NCI-H2107 treated with DMSO at 0.1 percent for 48 hours (cell line): ENCODE data around the gene CCR3.
"Not testable (repeated sequence)": the region's sequence is repeated elsewhere in the genome, so short reads cannot be mapped to it uniquely, and the experiment has no call there.

Experiments
- DNase-seq: peaks from one replicate; lab custom pipeline; 2025; ENCODE audit not compliant: unreplicated experiment; lab: John Stamatoyannopoulos, UW

CCR3 gene

DNA sequence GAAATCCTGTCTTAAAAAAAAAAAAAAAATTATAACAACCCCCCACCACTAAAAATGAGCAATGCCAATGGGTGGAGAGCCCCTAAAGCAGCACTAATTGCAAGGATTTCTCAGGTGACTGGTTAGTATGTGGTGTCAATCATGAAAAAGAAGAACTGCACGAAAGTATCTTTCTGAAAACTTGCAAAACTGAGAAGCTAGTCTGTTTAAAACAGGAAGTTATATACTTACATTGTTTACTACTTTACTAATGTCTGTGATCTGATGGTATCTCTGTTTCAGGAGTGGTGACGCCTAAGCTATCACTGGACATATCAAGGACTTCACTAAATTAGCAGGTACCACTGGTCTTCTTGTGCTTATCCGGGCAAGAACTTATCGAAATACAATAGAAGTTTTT, at the start of gene CCR3:
Gene CCR3, plus strand, starts transcription at position 341 of the 400 bp plus-strand sequence. CDS start 22,699 bp downstream, outside the sequence.
- DNase-seq: no peak

DNA sequence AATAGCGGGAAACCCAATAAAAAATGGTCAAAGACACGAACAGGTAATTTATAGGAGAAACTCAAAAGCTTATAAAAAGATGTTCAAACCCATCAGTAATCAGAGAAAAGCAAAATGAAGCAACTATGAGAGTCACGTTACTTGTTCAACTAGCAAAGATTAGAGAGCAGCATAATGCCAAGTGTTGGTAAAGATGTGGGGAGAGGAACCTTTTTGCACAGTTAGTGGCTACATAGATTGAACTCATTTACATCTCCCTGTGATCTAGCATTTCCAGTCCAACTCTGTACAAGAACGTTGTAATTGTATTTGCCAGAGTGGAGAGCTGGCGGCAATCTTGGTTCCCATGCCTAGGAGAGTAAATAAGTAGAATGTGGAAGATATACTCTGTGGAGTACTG, 49.3 kb upstream of the CCR3 start:
- DNase-seq: no peak

GRCh38 chr3:46193436-46193835, 48.8 kb upstream of the CCR3 start:
- DNase-seq: no peak

DNA sequence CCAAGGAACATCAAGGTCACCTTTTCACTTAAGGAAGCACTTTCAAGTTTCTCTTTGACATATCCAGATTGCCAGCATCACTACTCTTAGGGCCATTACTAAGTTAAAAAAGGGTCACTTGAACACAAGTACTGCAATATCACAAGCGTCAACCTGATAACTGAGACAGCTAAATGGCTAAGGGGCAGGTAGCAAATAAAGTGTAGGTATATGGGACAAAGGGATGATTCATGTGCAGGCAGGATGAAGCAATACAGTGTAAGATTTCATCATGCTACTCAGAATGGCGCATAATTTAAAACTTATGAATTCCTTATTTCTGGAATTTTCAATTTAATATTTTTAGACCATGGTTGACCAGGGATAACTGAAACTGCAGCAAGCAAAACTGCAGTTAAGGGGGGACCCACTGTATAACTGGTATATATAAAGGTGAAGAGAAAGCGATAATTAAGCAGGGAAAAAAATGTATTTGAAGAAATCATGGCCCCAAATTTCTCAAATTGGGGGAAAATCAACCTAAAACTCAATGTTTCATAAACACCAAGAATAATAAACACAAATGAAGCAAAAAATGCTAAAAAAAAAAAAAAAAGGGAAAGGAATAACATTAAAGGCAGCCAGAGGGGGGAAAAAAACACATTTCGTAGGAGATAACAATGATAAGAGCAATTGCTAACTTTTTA, 47.2 kb upstream of the CCR3 start:
- DNase-seq: no peak

- no peak for DNase-seq
These were observed 45.9 kb upstream of the CCR3 start for GRCh38 chr3:46196261-46196957.

DNA sequence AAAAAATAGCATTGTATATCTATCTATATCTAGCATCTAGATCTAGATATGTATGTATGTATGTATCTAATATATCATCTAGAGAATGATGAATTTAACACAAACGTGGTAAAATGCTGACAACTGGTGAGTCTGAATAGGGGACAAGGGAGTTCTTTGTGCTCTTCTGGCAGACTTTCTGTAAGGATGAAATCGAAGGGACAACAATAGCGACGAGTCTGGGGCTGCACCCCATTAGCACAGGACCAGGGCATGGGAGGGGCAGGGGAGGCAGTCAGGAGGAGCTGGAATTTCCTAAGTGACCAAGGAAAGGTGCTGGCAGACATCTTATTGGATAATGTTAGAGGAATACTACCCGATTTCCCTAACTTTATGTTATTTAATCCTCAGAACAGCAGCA, 42.0 kb upstream of the CCR3 start:
- no peak for DNase-seq

DNA sequence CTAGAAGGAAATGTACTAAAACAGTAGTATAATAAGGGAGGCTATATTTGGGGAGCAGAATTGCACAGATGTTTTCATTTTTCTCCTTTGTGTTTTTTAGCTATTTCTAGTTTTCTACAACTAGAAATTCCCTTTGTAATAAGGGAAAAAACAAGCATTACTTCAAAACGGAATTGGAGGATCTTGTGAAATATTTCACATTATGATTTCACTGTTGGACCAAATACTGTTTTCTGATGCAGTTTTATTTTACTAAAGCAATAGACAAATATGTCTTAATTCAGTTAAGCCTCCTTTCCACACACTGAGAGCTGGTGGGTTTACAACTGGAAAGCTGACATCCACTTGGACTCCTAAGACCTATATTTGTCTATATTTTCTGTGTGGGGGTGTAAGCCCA, 41.5 kb upstream of the CCR3 start:
- DNase-seq: no peak

GRCh38 chr3:46202535-46202934, 39.7 kb upstream of the CCR3 start:
- no peak for DNase-seq

GRCh38 chr3:46203681-46204080, 38.6 kb upstream of the CCR3 start:
- DNase-seq: no peak

DNA sequence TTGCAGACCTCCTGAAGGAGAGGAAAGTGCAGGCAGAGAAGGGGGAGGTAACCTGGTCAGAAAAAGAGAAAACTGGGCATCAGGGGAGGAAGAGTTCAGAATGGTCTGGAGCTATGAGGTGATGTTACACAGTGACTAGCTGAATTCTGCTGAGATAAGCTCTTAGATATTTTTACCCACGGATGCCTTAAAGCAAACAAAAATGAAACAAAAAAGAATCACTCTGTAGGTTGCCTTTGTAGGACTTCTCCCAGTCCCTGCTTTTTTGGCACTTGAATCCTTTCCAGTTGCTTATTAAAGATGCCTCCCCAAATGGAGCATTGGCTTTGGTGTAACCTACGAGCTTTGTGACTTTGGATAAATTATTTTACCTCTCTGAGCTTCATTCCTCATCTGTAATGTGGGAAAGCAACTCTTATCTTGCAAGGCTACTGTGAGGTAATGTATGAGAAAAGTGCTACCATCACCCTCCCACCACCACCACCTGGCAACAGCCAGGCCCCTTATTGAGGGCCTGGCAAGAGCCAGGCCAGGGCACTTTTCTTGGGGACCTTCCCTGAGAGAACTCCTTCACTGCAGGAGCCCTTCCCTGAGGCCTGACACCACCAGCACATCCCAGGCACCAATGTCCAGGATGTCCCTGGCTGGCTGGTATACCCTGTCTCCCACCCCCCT, 36.8 kb upstream of the CCR3 start:
- no peak for DNase-seq

DNA sequence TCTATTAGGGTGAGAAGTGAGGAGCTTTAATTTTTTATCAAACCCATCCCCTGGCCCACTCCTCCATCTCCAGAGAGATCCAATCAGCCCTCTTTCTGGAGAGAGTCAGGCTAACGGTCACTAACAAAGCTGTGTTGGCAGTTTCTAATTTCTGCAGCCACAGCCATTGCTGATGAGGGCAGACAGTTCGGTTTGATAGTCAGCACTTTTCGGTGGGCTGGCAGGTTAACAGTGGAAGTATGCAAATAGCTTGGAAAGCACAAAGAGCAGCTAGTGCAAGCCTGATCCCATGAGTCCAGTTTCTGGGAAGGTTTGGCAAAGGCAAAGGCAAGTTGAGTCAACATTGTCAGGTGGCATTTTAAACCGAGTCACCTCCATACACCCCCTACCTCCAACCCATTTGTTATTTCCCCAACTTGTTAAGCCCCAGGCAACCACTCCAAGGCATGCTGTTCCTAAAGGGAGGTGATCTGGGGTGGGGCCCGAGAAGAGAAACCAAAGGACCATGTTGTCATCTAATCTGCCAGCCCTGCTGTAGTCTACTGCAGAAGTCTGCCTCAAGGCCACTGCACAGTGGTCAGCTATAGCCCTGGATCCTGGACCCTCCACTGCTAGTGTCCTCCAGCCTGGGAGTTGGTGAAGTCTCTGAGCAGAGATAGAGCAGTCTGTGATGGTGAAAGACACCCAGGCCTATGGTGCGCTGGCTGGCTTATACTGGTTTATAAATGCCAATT, 35.8 kb upstream of the CCR3 start:
- DNase-seq: no peak

GRCh38 chr3:46207514-46207913, 34.7 kb upstream of the CCR3 start:
- DNase-seq: not testable (repeated sequence)

GRCh38 chr3:46208167-46208704, 34.0 kb upstream of the CCR3 start, which contains the start of gene CCR1:
Gene CCR1, minus strand, starts transcription at chr3:46208313. Its CDS starts 4,000 bp downstream, at chr3:46204313.
- DNase-seq: no peak

DNA sequence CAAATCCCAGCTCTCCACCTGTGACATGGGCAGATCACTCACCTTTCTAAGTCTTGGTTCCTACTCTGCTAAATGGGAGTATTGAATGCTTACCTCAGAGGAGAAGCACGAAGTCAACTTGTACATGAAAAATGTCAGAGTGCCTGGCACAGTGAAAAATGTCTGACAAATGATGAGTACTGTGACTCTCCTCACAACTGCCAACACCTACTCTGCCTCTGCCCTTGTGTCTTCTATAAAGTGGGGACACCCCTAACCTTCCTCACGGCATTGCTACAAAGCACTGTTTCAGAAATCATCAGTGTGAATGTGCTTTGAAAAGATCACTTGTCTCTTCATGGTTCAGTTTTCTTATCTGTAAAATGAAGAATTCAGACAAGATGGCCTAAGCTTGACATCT, 33.2 kb upstream of the CCR3 start:
- DNase-seq: no peak

- no peak for DNase-seq
These were observed 32.4 kb upstream of the CCR3 start for GRCh38 chr3:46209746-46210470.

DNA sequence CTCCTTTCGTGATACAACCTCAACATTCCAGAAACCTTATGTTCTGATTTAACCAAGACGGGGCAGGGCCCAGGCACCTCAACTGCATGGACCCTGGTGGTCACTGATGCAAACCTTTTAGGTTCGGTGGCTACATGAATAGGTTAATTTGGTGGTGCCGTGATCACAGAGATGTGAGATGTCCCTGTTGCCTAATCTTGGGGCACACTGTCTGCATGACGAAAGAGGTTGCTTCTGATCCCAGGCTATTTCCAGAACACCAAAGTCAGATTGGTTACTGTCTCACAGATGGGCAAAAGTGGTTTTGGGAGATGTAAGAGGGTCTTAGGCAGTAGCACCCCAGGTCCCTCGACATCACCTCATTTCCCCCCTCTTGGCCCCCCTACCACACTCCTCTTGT, 30.2 kb upstream of the CCR3 start:
- DNase-seq: no peak

DNA sequence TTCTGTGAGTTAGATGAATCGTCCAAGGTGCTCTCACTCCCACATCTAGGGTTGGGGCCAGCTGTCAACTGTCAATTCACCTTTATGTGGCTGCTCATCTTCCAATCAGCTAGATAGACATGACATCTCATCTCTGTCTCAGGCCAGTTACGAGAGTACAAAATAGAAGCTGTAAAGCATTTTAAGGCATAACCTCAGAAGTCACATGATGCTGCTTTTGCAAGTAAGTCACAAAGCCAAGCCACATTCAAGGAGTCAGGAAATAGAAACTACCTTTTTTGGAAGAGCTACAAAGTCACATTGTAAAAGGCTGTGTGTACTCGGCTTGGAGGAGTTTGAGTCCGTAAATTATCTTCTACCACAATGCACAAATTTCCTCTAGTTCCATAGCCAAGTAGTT, 29.1 kb upstream of the CCR3 start:
- DNase-seq: no peak

DNA sequence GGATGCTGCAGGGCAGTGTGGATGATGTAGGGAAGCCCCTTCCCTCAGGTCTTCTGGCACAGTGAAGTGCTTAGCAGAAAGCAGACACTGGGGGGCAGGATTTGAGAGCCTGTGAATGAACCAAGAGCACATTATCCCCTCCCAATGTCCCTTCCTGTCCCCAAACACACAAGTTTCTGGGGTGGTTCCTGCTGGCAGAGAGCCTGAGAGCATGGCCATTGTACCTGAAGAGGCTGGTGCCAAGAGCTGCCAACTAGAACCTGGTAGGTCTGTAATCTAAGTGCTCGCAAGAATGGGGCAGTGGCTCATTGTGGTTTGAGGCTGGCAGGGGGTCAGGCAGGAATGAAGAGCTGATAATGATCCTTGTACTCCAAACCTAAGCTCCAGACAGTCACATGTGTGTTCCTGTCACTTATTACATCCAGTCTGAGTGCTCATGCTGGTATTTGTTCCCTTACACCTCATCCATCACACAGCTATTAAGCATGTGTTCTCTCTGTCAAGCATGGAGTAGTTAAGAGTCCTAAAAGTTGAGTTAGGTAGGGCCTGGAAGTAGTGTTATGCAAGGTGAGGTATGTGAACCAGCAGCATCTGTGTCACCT, 27.4 kb upstream of the CCR3 start:
- peak; percentile 95 for DNase-seq

DNA sequence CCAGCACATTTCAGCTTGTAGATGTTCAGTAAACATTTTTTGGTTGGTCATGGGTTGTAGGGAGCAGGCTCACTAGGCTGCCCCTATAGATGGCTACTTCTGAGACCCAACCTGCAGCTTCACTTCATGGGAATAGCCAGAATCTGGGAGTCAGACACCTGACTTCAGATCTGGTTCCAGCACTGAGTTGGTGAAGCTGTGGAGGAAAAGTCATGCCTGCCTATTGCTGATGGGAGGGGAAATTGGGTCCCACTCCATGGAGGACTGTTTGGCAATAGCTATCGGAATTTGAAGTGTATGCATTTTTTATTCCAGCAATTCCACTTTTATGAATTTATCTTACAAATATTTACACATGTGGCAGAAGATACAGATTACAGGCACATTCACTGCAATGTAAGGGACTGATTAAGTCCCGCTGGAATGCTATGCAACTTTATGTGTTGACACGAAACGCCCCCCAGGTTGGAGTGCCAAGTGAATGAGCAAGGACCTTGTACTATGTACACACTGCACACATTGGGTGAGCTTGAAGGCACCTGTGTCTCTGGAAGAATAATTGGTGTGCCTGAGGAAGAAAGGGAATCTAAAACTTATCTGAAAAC, 26.3 kb upstream of the CCR3 start:
- DNase-seq: no peak
